Peyer's patch (tissue), 4 donors: ENCODE data around the gene CPXM2.

Experiments
- CTCF ChIP-seq, 6 experiments: fragments of 450-650 bp in 4 of 6; fragments of 200-600 bp in 2 of 6; sonication (generic) in 1 of 6; IDR thresholded peaks; one replicate each; pipeline ENCODE4 v1.5.1; 2017 to 2019; ENCODE audit warnings: antibody characterized with exemption in 6 of 6, mild to moderate bottlenecking in 3 of 6, moderate library complexity in 1 of 6
- POLR2A ChIP-seq, 2 donors: fragments of 450-650 bp; IDR thresholded peaks; one replicate each; pipeline ENCODE4 v1.5.1; 2017; ENCODE audit warnings: antibody characterized with exemption in 2 of 2, mild to moderate bottlenecking in 2 of 2, moderate library complexity in 2 of 2

- TF ChIP-seq CTCF (IDR thresholded peaks at IDR 0.05): no peak
- no peak for TF ChIP-seq POLR2A (IDR thresholded peaks at IDR 0.05)
Measured at GRCh38 chr10:123755061-123755460, 136.5 kb downstream of the CPXM2 start.
